Amniotic stem cell (primary cell): ENCODE measurements around the gene MTMR11.
"Not testable (repeated sequence)": the region's sequence is repeated elsewhere in the genome, so short reads cannot be mapped to it uniquely, and the experiment has no call there.

Experiments
- DNase-seq: peaks from one replicate; lab custom pipeline; 2025; lab: John Stamatoyannopoulos, UW

MTMR11 gene

GRCh38 chr1:149899460-149900284, 37.0 kb downstream of the MTMR11 start, which contains the start of gene BOLA1:
BOLA1 (plus strand) TSS chr1:149899568; CDS start chr1:149900060, 492 bp downstream.
- DNase-seq, result peak; percentile 82

GRCh38 chr1:149896575-149896974, 40.1 kb downstream of the MTMR11 start:
- DNase-seq, result no peak

- DNase-seq, result no peak
Observed at GRCh38 chr1:149888999-149889289, 47.7 kb downstream of the MTMR11 start.

- DNase-seq, result peak; percentile 81
Observed at GRCh38 chr1:149888247-149888998, 48.3 kb downstream of the MTMR11 start.

GRCh38 chr1:149887456-149888246, 49.0 kb downstream of the MTMR11 start:
- DNase-seq, result peak; percentile 94

GRCh38 chr1:149887196-149887455, 49.6 kb downstream of the MTMR11 start:
- DNase-seq, result not testable (repeated sequence)

- DNase-seq, result peak; percentile 99
Observed at GRCh38 chr1:149886396-149887195, 50.1 kb downstream of the MTMR11 start.

- not testable (repeated sequence) for DNase-seq
Observed at GRCh38 chr1:149886121-149886395, 50.6 kb downstream of the MTMR11 start.

GRCh38 chr1:149885339-149886120, 51.1 kb downstream of the MTMR11 start:
- DNase-seq, result peak; percentile 79

- no peak for DNase-seq
Observed at GRCh38 chr1:149884433-149885338, 52.0 kb downstream of the MTMR11 start.

- DNase-seq, result no peak
Observed at GRCh38 chr1:149883598-149884247, 53.0 kb downstream of the MTMR11 start.

- no peak for DNase-seq
Observed at GRCh38 chr1:149881876-149882275, 54.8 kb downstream of the MTMR11 start.

- DNase-seq, result no peak
Observed at GRCh38 chr1:149879556-149879955, 57.1 kb downstream of the MTMR11 start.
